ENCODE measurements around the gene MRPL34. TPM values are rescaled to one million over a fixed set of nuclear protein-coding genes. Genes with fewer than 3 reads are reported as not detected.

Gene MRPL34
- total and polyA plus RNA-seq, 9 of the 15 experiments (the other 6 are each of a cell fraction or from before 2014, with no cell fraction given), result 11.5 to 256 (median 72.5) TPM

- Histone ChIP-seq H4K20me1 (replicated peaks; ENCODE audit: control insufficient read depth, insufficient read depth, low read length) (no peaks in the 10 kb centered on the region), H3K4me2 (ENCODE audit: insufficient read depth, low read length) (no peak overlapping the region), H3K9ac (ENCODE audit: insufficient read depth in 1 of 2, low read depth in 2 of 2, low read length in 2 of 2) (peak overlapping the region in 1 of 2 experiments; percentile 71; a peak in 1 of 4 replicates), H3K4me1 (replicated peaks in 1 of 2; ENCODE audit: control insufficient read depth in 2 of 2, insufficient read depth in 2 of 2, low read length in 2 of 2) (peaks cover 0 to 21% of the 10 kb centered on the region in 2 experiments; a peak in 3 of 5 replicates), H3K27ac (ENCODE audit: extremely low read depth, low read depth, low read length) (no peak overlapping the region), H2AFZ (ENCODE audit: low read depth, low read length) (no peak overlapping the region), H3K27me3 (ENCODE audit: control insufficient read depth in 2 of 2, insufficient read depth in 2 of 2, low read length in 2 of 2) (no peaks in the 10 kb centered on the region), H3K36me3 (ENCODE audit: control insufficient read depth, insufficient read depth, low read length) (no peaks in the 10 kb centered on the region), H3K79me2 (ENCODE audit: control insufficient read depth, insufficient read depth, low read length) (no peaks in the 10 kb centered on the region), H3K9me1 (ENCODE audit: control insufficient read depth, insufficient read depth, low read length) (no peaks in the 10 kb centered on the region), H3K4me3 (no peak overlapping the region), H3K9me3 (replicated peaks; ENCODE audit: control insufficient read depth, insufficient read depth, low read depth, low read length) (no peaks in the 10 kb centered on the region)
- FAIRE-seq (no peak), DNase-seq (ENCODE audit: extremely low read depth in 1 of 4, low spot score in 3 of 4) (no peak), ATAC-seq (no peak)
- POLR2A ChIA-PET, result interaction anchor here (0.7 to 1.7 kb wide), 2 partner anchors 23 to 30 kb away, joined by 3 read pairs; no protein-coding TSS in a partner anchor
- WGBS (ENCODE audit: insufficient coverage, low coverage, missing lambda C conversion rate), result 41% methylated on average over 9 of the region's 9 CpGs
- no peak for TF ChIP-seq XRCC3 (IDR thresholded peaks at IDR 0.05)
- no peak for TF ChIP-seq ZNF197 (CRISPR knock-in tag; IDR thresholded peaks at IDR 0.05; ENCODE audit: low read depth)
- no peak for TF ChIP-seq RBM25 (IDR thresholded peaks at IDR 0.05; ENCODE audit: low read depth, low read length, severe bottlenecking)
- TF ChIP-seq, protein P1, sequence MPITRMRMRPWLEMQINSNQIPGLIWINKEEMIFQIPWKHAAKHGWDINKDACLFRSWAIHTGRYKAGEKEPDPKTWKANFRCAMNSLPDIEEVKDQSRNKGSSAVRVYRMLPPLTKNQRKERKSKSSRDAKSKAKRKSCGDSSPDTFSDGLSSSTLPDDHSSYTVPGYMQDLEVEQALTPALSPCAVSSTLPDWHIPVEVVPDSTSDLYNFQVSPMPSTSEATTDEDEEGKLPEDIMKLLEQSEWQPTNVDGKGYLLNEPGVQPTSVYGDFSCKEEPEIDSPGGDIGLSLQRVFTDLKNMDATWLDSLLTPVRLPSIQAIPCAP (CRISPR knock-in tag; IDR thresholded peaks at IDR 0.05; ENCODE audit: borderline replicate concordance), result no peak
- no peak for TF ChIP-seq ELF1 (tag; IDR thresholded peaks at IDR 0.05)
- TF ChIP-seq HNRNPH1 (optimal IDR thresholded peaks at IDR 0.05; ENCODE audit: low read depth, low read length), result no peak
- TF ChIP-seq NBN (IDR thresholded peaks at IDR 0.05; ENCODE audit: low read depth), result no peak
- TF ChIP-seq, protein P2, sequence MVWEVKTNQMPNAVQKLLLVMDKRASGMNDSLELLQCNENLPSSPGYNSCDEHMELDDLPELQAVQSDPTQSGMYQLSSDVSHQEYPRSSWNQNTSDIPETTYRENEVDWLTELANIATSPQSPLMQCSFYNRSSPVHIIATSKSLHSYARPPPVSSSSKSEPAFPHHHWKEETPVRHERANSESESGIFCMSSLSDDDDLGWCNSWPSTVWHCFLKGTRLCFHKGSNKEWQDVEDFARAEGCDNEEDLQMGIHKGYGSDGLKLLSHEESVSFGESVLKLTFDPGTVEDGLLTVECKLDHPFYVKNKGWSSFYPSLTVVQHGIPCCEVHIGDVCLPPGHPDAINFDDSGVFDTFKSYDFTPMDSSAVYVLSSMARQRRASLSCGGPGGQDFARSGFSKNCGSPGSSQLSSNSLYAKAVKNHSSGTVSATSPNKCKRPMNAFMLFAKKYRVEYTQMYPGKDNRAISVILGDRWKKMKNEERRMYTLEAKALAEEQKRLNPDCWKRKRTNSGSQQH (CRISPR knock-in tag; IDR thresholded peaks at IDR 0.05), result no peak
- CTCF ChIA-PET (ENCODE audit: low intra/inter-chr PET ratio), result interaction anchor here (2.0 kb wide), 1 partner anchor 192 kb away, joined by 7 read pairs; no protein-coding TSS in a partner anchor
- intact Hi-C loops (cut with micrococcal nuclease) (no loop called here), in situ Hi-C loops (cut with MboI) (no loop called here)
- no TSS peak for BruUV-seq (replicated peaks)
These were observed 46.4 kb upstream of the MRPL34 start for GRCh38 chr19:17259118-17259780.

Measured in K562 (cell line).